Gastroesophageal sphincter (tissue), 3 donors: ENCODE data around the gene GLDC.

ENCODE experiments used
- CTCF ChIP-seq, 4 experiments: fragments of 200-600 bp in 2 of 4; fragments of 450-650 bp in 2 of 4; sonication (generic) in 1 of 4; IDR thresholded peaks; one replicate each; pipeline ENCODE4 v1.5.1; 2017 to 2019; ENCODE audit warnings: antibody characterized with exemption in 4 of 4, mild to moderate bottlenecking in 2 of 4, moderate library complexity in 2 of 4
- EP300 ChIP-seq: sonication (generic); formaldehyde crosslinking; IDR thresholded peaks from one replicate; pipeline ENCODE4 v1.6.1; 2017; ENCODE audit warnings: antibody characterized with exemption, mild to moderate bottlenecking
- POLR2A ChIP-seq, 2 donors: fragments of 450-650 bp; IDR thresholded peaks; one replicate each; pipeline ENCODE4 v1.6.1; 2017; ENCODE audit warnings: antibody characterized with exemption in 2 of 2, mild to moderate bottlenecking in 2 of 2, moderate library complexity in 1 of 2
- POLR2AphosphoS5 ChIP-seq: sonication (generic); formaldehyde crosslinking; IDR thresholded peaks from one replicate; pipeline ENCODE4 v1.6.1; 2017; ENCODE audit warnings: antibody characterized with exemption

GRCh38 chr9:6639622-6640021 lies 5.9 kb downstream of the GLDC start:
- TF ChIP-seq CTCF (IDR thresholded peaks at IDR 0.05) (no peak), POLR2A (IDR thresholded peaks at IDR 0.05) (no peak), POLR2AphosphoS5 (no peak), EP300 (no peak)
